Activated naive CD4-positive, alpha-beta T cell (primary cell): Measurements from ENCODE around the gene MAGOH.
"Not testable (repeated sequence)": the region's sequence is repeated elsewhere in the genome, so short reads cannot be mapped to it uniquely, and the experiment has no call there.

Source experiments
- DNase-seq, 4 experiments: peaks; one replicate each; lab custom pipeline; 2025; lab: John Stamatoyannopoulos, UW

MAGOH gene

DNA sequence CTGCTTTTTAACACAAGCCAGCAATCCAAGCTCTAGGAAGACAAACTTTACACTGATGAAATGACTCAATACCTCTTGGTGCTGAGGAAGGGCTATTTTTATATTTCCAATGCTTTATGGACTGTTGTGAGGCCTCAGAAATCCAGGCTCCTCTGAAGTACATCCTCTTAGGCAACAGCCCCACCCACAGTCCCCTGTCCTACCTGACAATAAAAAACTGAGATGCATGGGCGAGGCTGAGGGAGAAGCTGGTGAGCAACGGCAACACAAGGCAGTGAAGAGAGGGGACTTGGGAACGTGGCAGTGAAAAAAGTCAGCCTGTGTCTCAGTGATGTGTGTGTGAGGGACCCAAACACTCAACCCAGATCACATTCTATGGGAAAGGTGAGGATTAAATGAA lies 51.8 kb downstream of the MAGOH start:
- no peak for DNase-seq

DNA sequence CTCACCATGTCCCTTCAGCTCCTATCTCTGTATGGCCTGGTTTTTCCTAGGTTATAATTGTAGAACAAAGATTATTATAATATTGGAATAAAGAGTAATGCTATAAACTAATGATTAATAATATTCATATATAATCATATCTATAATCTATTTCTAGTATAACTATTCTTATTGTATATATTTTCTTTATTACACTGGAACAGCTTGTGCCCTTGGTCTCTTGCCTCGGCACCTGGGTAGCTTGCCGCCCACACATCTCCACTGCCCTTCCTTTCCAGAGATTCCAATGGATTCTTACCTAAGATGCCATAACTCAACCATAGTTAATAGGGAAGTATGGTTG lies 52.4 kb downstream of the MAGOH start:
- DNase-seq = not testable (repeated sequence)

DNA sequence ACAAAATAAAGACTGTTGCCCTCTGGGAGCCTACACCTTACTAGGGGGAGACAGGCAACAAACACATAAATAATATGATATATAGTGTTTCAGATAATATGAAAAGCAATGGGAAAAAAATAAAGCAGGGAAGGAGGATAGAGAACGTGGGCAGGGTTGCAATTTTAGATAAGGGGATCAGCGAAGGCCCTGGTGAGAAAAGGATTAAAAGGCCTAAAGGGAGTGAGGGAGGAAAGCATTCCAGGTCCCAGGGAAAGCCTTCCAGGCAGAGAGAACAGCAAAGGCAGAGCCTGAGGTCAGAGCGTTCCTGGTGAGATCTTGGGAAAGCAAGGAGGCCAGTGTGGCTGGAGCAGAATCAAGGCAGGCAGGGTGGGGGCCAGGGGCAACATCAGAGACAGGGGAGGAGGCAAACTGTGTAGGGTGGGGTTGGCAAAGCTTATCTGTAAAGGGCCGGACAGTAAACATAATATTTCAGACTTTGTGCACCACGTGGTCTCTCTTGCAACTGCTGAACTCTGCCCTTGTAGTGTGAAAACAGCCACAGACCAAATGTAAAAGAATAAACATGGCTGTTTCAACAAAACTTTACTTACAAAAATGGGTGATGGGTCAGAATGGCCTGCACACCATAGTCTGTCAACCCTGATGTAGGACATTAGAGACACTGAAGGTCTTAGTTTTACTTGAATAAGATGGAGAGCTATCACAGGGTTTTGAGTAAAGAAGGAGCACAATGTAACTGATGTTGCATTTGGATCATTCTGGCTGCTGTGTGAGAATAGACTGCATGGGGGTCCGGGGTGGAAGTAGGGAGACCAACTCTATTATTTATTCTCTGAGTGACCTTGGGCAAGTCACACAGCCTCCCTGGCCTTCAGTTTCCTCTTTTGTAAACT lies 55.0 kb downstream of the MAGOH start:
- no peak for DNase-seq

DNA sequence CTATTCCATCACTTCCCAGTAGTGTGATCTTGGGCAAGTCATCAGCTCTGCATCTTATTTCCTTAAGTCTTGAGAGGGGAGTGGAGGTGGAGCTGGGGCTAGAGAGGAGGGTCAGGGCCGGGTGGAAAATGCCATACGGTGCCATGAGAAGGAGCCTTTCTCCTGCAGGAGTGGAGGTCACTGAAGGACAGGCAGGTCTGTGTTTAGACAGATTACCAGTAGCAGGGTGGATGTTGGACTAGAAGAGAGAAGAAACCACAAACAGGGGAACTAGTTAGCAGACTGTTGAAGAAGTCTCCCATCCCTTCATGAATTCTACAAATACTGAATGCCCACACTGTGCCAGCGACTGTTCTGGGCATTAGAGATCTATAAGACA lies 55.6 kb downstream of the MAGOH start:
- DNase-seq = no peak

DNA sequence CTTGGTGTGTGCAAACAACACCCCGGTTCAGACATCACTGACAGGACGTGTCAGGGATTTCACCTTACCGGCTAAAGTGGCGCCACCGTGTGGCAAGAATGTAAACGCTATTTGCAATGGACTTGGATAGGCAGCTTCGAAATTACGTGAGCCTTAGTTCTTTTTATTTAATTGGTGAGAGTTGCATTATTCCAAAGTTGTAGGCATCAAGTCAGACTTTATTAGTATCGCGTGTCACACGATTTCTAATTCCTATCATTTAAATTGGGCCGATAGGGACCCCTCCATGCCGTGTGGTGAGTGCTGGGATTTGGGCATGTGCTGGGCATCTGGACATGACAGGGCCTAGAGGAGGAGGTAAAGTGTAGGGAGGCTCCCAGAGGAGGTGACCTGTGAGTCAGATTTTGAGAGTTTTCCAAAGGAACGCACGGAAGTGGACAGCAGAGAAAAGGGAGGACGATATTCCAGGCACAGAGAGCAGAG lies 56.2 kb downstream of the MAGOH start:
- peak; percentile 34 to 78 (median 70) for DNase-seq

DNA sequence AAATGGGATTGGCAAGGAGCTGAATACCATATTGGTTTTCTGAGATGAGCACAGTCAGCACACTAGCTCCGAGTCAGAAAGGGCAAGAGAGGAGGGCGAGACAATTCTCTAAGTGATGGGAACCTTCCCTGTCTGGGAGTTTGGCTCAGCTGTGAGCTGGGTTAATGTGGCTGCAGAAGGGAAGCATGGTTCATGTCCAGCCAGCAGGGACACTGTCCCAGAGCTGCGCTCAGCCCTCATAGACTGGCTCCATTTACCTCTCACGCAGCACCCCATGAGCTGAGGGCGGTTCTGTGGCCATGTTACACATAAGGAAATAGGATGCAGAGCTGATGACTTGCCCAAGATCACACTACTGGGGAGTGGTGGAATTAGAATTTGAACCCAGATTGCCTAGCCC lies 57.4 kb downstream of the MAGOH start:
- DNase-seq = no peak

DNA sequence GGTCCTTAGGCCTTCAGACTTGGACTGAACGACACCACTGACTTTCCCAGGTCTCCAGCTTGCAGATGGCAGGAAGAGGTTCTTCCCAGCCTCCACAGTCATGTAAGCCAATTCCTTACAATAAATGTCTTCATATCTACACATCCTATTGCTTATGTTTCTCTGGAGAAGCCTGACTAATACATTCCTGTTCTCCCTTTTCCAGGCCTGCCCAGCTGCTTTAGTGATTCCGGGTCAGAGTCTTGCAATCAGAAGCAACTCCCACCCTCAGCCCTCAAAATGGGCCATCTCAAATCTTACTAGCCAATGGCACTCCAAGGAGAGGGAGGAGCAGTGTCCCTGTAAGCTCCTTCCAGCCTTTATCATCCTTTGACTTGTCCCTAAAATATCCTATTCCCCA lies 58.1 kb downstream of the MAGOH start:
- DNase-seq = no peak
